ENCODE measurements around the gene RASA3.
"Not testable (repeated sequence)": the region's sequence is repeated elsewhere in the genome, so short reads cannot be mapped to it uniquely, and the experiment has no call there.

Gene RASA3, protein sequence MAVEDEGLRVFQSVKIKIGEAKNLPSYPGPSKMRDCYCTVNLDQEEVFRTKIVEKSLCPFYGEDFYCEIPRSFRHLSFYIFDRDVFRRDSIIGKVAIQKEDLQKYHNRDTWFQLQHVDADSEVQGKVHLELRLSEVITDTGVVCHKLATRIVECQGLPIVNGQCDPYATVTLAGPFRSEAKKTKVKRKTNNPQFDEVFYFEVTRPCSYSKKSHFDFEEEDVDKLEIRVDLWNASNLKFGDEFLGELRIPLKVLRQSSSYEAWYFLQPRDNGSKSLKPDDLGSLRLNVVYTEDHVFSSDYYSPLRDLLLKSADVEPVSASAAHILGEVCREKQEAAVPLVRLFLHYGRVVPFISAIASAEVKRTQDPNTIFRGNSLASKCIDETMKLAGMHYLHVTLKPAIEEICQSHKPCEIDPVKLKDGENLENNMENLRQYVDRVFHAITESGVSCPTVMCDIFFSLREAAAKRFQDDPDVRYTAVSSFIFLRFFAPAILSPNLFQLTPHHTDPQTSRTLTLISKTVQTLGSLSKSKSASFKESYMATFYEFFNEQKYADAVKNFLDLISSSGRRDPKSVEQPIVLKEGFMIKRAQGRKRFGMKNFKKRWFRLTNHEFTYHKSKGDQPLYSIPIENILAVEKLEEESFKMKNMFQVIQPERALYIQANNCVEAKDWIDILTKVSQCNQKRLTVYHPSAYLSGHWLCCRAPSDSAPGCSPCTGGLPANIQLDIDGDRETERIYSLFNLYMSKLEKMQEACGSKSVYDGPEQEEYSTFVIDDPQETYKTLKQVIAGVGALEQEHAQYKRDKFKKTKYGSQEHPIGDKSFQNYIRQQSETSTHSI

DNA sequence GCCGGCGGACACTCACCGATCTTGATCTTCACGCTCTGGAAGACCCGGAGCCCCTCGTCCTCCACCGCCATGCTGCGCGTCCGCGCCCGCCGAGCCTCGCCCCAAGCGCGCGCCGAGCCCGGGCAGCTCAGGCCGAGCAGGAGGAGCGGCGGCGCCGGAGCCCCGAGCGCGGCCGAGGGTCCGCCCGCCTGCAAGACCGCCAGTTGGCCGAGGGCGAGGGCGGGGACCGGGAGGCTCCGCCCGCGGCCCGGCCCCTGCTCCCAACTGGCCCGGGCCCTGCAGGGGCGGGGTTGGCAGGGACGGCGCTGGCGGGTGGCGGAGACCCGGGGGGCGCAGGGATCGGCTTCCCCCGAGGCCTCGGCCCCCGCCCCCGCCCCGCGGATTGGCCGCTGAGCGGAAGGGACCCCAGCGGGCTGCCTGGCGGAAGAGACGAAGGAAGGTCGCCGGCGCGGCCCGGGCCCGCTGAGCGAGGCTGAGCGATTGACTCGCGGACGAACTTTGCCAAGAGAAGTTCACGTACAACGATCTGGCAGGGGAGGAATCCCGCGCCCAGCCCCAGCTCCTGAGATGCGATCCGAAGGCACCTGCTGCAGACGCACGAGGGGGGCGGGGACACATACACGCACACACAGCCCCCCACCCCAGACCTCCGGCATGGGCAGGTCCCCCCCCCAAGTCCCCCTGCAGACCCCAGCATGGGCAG, at the start of gene RASA3:
TSS of gene RASA3 (minus strand) at position 205 of the 703 bp plus-strand sequence. CDS start at position 71, 134 bp downstream.
- no peak for DNase-seq (ENCODE audit: low read depth in 2 of 2)

DNA sequence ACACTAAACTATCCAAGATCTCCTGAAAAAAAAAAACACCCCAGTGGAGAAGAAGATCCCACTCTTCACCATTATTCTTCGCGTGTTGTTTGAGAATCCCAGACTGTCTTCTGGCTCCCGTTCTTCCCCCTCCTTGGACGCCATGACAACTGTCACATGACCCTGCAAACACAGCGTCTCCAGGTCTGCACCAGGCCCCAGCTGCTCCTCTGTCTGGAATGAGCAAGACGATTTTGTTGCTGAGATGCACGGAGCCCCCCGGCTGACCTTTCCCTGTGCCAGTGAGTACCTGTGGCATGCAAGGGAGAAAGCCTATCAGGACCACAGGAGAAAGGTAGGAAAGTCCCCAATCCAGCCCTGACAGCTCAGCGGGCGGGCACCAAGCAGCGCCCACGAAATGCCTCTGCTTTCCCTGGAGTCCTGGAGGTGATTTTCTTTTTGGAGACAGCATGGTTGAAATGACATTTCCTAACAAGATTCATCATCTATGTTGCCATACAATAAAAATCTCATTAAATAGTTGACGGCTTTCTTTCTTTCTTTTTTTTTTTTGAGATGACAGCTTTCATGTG, 46.8 kb upstream of the RASA3 start, which contains the start of gene CFAP97D2:
TSS of gene CFAP97D2 (plus strand) at position 171 of the 572 bp plus-strand sequence. CDS start at position 245, 74 bp downstream.
- no peak for DNase-seq (ENCODE audit: low read depth in 2 of 2)

DNA sequence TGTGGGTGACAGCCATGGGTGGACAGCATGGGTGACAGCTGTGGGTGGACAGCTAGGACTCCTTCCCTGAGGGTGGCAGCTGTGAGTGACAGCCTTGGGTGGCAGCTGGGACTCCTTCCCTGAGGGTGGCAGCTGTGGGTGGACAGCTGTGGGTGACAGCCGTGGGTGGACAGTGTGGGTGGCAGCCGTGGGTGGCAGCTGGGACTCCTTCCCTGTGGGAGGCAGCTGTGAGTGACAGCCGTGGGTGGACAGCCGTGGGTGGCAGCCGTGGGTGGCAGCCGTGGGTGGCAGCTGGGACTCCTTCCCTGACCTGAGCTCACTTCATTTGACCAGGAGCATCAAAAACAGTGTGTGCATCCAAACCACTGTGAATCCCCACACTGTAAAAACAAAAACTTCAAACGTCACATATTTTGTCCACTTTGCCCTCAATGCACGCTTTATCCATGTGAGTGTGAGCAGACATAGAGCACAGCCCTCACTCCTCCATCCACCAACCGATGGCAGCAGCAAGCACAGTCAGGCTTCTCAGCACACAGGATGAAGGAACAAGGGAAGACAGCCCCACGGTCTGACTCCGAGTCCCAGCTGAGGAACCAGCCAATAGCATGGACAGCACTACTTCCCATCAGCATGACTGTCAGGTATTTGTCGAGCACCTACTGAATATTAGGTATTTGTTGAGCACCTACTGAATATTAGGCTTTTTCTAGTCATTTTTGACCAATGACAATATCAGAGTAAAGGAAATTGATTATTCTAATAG, 45.0 kb upstream of the RASA3 start:
- DNase-seq (ENCODE audit: low read depth in 2 of 2): no peak

DNA sequence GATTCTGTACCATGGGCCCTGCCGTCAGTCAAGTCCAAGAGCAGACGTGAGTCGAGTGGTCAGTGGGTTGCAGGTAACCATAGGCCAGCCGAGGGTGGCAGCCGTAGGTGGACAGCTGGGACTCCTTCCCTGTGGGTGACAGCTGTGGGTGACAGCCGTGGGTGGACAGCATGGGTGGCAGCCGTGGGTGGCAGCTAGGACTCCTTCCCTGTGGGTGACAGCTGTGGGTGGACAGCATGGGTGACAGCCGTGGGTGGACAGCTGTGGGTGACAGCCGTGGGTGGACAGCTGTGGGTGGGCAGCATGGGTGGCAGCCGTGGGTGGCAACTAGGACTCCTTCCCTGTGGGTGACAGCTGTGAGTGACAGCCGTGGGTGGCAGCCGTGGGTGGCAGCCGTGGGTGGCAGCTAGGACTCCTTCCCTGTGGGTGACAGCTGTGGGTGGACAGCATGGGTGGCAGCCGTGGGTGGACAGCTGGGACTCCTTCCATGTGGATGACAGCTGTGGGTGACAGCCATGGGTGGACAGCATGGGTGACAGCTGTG, 44.0 kb upstream of the RASA3 start:
- not testable (repeated sequence) for DNase-seq (ENCODE audit: low read depth in 2 of 2)

DNA sequence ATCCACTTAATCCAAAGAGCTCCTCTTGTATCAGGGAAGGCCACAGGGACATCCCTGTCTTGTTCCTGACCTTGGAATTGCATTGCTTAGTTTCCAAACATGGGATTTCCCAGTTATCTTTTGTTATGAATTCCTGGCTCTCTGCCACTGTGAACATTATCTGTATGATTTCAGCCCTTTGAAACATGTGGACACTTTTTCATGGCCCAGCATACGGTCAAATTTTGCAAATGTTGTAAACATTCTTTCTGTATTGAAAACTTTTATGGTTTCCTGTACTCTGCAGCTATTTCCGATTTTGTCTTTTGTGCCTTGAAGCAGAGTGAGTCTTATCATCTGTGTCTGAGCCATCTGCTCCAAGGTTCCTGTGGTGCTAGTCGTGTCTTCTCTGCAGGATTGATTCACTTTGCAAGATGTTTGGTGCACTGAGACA, 42.1 kb upstream of the RASA3 start:
- no peak for DNase-seq (ENCODE audit: low read depth in 2 of 2)

DNA sequence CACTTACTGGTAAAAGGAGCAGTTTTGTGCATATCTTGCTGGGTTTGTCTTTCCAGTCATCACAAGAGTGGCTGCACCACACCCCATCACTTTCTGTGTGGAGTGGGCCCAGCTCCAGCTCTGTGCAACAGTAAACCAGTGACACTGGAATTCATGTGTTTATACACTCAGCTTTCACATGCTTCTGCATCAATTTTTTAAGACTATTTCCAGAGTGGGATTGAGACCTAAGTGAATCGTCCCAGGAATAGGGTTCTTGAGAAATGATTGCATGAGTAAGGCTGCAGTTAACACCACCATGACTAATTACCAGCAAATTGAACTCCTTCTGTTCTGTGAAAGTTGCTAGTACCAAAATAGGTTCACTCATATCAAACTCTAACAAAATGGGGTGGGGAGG, 41.3 kb upstream of the RASA3 start:
- no peak for DNase-seq (ENCODE audit: low read depth in 2 of 2)

DNA sequence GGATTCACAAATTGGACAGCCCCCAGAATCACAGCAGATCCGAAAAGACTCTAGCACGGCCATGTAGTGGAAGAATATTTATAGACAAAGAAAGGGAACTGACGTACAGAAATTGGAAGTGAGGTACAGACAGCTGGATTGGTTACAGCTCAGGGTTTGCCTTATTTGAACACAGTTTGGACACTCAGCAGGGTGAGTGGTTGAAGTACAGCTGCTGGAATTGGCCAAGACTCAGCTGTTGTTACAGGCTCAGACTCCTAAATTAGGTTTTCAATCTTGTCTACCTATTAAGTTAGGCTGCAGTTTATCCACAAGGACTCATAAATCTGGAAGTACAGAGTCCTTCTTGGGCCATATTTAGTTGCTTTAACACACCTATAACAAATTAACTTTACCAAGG, 40.8 kb upstream of the RASA3 start:
- DNase-seq (ENCODE audit: low read depth in 2 of 2): no peak

DNA sequence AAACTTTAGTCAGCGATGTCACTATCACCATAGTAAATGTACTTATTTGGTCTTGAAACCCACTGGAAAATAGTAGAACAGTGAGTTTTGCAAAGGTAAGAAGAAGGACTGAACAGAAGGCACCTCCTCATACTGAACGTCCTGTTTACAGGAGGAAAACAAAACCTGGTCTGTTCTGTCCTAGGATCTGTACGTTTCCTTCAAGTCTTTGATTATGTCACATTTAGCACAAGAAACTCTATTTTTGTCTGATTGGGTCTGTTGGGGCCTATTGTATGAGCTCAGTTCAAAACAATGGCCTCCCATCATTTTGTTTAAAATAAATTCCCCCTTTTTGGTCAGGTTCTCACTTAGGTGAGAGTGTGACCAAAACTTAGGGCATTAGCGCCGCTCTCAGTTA, 35.5 kb upstream of the RASA3 start:
- DNase-seq (ENCODE audit: low read depth in 2 of 2): no peak

DNA sequence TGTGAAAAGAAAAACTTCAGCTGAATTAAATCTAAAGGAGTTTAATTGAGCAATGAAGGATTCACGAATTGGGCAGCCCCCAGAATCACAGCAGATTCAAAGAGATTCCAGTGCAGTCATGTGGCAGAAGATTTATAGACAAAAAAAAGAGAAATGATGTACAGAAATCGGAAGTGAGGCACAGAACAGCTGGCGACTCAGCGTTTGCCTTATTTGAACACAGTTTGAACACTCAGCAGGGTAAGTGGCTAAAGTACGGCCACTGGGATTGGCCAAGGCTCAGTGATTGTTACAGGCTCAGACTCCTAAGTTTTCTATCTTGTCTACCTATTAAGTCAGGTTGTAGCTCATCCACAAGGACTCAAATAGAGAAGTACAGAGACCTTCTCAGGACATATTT, 35.0 kb upstream of the RASA3 start:
- DNase-seq (ENCODE audit: low read depth in 2 of 2): no peak

DNA sequence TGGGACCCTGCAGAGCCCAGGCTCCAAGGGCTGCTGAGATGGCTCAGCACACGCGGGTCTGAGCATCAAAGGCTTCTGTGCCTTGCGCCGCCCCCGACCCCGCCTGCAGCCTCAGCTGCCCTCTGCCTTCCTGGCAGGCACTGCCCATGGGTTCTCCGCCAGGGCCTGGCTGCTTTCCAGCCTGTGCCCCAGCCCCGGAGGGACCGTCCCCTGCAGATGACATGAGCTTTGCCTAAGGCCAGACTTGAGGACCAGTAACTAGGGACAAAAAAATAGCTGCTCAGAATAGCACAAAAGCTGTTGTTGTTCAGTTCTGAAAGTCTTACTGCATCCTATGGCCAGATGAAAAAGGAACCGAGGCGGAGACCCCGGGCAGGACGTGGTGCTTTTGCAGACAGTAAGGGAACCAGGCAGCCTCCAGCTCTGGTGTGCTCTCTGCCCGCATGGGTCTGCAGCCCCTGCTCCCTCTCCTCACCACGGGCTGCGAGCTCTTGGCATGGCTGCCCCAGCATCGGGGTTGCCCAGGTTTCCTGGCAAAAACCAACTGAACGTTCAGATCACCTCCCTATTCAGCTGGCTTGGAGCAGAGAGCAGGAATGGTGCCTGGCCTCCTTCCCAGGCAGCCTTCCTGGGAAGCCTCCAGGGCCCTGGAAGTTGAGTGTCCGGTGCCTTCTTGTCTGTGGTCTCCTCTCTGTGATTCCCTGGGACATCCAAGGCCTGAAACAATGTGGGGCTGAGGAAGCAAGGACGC, 34.1 kb upstream of the RASA3 start:
- DNase-seq (ENCODE audit: low read depth in 2 of 2): no peak

DNA sequence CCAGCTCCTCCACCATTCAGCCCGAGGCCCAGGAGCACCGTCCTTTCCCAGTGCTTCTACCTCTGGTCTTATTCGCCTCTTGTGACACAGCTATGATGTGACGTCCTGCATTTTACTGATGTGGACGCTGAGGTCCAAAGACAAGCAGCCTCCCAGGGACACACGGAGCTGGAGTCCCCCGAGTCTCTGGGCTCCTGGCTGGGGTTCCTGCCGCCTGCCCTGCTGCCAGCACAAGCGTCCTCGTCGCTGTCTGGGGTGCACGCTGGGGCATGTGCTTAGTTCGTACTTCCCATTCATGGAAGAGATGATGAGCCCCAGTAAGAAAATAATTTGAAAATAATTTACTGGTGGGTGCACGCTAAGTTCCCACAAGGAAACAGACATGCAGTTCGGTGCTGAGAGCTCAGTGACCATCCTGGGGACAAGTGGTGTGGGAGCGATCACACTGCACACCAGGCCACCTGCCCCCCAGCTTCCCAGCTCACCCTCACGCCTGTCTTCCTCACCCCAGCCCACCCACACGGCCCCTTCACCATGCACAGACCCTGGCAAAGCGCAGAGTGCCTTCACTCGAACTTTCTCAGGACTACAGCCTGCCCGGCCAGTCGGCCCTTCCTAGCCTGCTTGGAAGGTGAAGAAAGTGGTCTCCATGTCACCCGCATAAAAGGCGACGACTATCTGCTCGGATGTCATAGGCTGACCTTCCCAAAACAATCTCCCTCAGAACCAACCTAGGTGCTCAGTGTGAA, 32.4 kb upstream of the RASA3 start:
- no peak for DNase-seq (ENCODE audit: low read depth in 2 of 2)

DNA sequence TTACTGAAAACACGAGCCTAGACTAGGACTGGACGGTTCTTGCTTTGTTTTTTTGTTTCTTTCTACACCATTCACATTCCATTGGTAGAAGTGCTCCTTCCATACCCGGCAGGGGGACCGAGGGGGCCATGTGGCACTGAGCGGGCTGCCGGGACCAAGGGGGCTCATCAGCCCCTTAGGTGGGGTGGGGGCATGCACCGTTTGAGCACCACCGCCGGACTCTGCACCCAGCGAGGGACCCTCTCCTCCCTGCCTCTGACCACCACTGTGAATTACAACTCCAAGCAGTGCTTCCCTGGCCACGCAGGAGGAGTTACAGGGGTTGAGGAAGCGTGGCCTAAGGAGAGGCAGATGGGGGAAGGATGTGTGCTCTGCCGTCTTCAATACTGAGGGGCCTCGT, 31.6 kb upstream of the RASA3 start:
- DNase-seq (ENCODE audit: low read depth in 2 of 2): no peak

DNA sequence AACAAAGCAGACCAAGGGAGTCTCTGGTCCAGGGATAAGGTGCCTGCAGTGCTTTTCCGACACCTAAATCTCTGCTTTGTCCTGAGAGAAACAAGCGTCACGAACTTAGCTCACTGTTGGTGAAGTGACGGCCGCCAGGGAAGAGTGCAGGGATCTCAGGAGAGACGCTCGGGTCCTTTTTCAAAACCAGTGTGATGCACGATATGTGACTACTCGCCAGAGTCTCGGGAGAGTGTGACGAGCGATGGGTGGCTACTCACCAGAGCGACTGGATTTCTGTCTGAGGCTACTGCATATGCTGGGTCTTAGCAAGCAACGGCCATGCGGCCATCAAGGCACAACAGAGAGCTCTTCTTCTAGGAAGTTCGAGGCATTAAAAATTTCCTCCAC, 30.1 kb upstream of the RASA3 start:
- DNase-seq (ENCODE audit: low read depth in 2 of 2): no peak

DNA sequence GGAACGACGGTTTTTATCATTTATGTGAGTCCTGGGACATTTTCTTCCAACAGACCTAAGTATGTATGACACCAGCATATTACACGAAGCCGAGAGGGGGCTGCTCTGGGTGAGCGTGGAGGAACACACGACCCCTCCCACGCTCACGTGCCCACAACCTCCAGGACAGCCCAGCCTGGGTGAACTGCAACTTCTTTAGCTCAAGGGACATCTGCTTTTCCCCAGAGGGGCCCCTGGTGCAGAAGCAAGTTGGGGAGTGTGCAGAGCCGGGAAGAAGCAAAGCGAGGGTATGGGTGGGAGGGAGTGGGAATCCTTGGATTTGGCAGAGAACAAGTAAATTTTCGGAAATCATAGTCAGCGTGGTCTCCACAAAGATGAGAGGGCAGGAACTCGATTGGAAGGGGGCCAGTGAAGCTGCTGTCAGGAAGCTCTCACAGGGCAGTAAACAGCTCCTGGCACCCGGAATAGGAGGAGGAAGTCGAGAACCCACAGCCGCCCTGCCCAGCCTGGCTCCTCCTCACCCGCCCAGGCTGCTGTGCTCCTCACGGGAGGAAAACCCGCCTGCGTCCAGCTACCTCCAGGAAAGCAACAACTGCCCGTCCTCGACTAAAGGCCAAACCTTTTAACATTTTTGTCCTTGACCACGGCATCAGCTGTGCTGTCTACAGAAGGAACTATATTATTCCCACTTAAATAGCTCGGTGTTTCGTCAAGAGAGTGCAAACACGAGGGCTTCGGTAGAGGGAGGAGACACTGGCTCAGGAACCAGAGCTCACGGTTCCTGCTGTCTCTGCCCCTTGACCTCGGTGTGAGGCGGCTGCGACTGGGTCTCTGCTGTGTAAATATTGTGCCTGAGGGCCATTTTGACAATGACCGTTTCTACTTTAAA, 29.5 kb upstream of the RASA3 start:
- no peak for DNase-seq (ENCODE audit: low read depth in 2 of 2)

DNA sequence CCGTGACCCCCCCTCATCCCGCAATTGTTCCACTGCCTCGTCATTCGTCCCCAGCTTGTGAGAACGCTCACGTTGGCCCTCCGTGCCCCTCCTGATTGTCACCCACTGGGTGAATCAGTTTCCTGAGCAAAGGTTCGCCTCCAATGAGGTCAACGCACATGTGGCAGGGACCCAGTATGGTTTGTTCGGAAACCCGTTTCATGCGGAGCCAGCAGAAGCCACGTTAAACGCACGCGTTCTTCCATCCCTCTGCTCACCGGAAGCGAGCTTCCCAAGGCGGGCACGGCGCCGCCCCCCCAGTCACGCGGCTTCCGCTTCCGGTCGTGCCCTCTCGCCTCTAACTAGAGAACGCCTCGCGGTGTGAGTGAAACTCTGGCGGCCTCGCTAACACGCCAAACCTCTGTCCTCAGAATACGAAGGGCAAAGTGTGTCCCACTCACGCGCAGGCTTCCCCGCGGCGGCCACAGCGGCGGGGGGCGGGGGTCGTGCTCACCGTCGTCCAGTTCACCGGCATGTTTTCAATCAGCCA, 28.7 kb upstream of the RASA3 start:
- no peak for DNase-seq (ENCODE audit: low read depth in 2 of 2)

DNA sequence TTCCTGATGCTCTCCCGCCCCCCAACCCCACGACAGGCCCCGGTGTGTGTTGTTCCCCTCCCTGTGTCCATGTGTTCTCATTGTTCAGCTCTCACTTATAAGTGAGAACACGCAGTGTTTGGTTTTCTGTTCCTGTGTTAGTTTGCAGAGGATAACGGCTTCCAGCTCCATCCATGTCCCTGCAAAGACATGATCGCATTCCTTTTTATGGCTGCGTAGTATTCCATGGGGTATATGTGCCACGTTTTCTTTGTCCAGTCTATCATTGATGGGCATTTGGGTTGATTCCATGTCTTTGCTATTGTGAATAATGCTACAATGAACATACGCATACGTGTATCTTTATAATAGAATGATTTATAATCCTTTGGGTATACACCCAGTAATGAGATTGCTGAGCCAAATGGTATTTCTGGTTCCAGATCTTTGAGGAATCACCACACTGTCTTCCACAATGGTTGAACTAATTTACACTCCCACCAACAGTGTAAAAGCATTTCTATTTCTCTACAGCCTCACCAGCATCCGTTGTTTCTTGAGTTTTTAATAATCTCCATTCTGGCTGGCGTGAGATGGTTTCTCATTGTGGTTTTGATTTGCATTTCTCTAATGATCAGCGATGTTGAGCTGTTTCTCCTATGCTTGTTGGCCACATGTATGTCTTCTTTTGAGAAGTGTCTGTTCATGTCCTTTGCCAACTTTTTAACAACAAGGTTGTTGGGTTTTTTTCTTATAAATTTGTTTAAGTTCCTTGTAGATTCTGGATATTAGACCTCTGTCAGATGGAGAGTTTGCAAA, 26.6 kb upstream of the RASA3 start:
- not testable (repeated sequence) for DNase-seq (ENCODE audit: low read depth in 2 of 2)

DNA sequence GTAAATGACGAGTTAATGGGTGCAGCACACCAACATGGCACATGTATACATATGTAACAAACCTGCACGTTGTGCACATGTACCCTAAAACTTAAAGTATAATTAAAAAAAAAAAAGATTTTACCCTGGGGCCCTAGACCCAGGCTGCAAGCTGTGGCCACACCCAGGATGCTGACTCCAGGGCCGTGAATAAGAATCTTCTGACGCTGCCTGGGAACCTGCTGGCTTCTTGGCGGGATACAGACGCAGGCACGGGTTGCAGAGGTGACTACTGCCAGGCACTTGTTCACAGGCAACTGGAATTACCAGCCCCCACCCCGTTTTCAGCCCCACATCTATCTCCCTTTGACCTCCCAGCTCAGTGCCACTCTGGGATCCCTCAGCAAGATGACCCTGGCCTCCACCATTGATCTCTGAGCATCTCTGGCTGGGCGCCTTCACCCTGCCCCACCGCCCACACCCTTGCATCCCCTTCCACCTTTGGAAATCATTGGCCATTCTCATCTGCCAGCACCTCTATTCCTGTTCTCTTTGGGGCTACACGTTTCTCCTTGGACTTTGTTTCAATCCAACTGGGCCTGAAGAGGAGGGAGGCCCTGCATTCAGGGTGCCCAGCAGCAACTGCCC, 25.6 kb upstream of the RASA3 start:
- DNase-seq (ENCODE audit: low read depth in 2 of 2): no peak

All from stimulated activated CD4-positive, alpha-beta T cell treated with anti-CD3 and anti-CD28 coated beads, Interleukin-15, amount 100 ng/mL, for 48 hours (primary cell).